HG03103 (cell line): ENCODE measurements around the gene NCOA7.
A peak's percentile ranks its signal among the peaks of the same experiment; 100 is the strongest.

ENCODE experiments used
- ATAC-seq: cut with Tn5 transposase; IDR thresholded peaks from one replicate; pipeline ENCODE4 v1.9.1; 2021; ENCODE audit warnings: low read depth; ENCODE audit not compliant: unreplicated experiment

The NCOA7 gene

DNA sequence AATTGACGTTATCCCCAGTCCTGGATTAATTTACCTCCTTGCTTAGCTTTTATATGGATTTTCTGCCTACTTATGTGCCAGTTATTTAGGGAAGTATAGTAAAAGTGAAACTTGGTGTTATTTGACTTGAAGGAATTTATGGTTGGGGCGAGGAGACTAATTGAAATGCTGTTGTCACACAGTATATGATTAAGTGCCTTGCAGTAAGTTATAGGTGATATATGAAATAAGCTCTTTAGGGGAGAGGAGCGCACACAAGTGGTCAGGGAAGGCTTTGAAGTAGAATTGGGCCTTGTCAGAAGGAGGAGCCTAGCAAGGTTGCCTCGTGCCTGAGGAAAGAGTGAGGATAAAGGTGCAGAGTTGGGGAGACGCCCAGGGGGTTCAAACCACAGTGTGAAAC lies 20.5 kb downstream of the NCOA7 start:
- no peak for ATAC-seq

DNA sequence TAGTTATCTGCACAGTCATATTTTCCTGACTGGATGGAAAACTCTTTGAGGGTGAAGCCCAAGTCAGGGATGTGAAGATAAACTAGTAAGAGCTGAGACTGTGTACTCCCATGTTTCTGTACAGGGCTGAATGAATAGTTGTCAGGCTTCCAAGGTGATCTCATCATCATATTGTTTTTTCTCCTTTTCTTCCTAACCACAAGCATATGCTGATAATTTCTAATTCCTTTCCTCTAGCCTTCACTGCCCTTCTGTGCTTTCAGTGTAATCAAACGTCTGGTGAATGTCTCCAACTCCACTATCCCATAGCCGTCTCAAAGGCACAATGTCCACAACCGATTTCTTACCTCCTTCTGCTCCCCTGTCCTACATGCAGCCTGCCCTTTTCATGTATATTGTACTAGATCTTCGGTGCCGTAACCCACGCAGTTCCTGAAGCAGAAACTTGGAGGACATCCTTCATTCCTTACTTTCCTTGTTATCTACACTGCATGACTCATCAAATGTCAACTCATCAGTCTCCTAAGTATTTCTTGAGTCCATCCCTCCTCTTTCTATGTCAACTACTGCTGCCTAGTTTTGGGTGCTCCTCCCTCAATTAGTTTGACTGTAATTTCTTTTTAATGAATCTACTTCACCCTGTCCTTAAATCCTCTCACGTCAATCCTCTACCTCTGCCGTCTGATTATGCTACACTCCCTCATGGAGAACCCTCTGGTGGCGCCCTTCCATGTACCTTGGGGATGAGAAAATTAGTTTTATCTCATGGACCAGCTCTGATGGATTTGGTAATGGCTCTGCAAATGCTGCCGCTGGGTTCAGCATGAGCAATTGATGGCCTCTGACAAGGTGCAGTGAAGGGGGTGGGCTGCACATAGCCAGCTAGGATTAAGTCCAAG lies 21.9 kb downstream of the NCOA7 start:
- no peak for ATAC-seq

DNA sequence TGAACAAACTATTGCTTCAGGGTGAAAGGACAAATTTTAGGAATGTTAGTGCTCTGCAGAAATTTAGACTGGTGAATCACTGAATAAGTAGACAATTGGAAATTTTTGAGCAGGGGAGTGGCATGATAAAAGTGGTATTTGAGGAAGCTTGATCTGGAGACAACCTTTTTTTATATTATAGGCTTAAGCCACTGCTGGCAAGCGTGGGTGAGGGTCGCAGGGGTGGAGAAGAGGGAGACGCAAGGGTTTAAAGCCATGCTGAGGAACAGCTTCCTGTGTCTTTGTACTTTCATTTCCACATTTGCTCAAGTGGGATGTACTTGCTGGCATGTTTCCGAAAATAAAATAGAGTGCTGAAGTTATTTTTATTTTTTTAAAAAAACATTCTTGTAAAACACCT lies 23.7 kb downstream of the NCOA7 start:
- ATAC-seq, result no peak

DNA sequence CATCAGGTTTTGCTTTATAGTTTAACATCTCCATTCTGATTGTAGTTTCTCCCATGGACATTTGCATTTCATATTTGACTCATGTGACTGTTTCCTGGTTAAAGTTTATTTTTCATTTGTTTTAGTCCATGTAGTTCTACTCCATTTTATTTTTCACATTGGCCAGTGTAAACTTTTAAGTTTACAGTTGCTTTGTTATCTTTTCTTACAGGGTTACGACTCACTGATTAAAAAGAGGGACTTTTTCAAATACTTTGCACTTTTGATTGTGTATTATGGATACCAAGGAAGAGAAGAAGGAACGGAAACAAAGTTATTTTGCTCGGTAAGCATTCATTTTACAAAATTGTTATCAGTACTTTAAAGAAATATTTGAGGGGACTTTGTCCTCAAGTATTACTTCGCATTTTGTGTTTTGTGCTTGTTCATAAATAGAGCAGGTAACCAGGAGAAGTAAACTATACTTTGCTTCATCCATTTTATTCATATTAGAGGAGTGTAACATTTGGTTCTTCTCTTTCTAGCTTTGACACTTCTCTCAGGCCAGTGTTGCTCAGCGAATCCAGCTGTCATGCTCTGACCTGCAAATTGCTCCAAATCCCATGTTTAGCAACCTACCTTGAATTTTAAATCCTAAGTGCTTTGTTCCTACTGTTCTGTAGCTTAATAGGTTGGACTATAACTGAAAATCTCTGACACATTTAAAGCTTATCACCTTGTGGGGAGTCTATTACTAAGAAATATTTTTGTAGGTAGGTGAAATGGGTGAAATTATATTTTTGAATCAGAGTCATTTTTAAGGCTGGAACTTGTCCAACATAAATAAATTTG lies 24.5 kb downstream of the NCOA7 start:
- no peak for ATAC-seq

DNA sequence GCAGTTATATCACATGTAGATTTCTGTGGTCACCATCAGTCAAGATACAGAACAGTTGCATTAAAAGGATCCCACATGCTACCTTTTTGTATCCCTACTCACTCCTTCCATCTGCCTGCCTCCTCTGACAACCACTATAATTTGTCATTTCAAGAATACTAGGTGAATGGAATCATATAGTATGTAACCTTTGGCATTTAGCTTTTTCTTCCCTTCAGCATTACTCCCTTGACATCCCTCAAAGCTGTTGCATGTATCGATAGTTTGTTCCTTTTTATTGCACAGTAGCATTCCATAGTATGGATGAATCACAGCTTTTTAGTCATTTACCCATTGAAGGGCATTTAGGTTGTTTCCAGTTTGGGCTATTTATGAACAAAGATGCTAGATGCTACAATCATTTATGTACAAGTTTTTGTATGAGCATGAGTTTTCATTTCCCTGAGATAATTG lies 26.1 kb downstream of the NCOA7 start:
- no peak for ATAC-seq

DNA sequence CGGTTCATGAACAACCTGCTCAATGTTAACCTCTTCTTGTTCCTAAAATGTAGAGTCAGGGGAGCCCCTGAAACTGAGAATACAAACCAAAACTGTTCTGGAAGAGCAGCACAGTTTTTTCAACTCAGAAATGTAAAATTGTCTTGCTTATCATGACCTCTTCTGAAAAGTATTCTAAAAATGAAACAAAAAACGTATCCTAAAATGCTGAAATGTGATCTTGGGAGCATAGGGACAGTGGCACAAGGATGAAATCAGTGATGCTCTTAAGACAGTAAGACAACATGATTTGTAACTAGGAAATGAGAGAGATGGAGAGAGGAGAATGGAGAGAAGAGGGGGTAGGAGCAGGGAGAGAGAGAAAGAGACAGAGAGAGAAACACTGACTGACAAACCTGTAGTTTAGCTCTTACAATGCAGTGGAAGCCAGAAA lies 27.5 kb downstream of the NCOA7 start:
- ATAC-seq, result peak; percentile 42

DNA sequence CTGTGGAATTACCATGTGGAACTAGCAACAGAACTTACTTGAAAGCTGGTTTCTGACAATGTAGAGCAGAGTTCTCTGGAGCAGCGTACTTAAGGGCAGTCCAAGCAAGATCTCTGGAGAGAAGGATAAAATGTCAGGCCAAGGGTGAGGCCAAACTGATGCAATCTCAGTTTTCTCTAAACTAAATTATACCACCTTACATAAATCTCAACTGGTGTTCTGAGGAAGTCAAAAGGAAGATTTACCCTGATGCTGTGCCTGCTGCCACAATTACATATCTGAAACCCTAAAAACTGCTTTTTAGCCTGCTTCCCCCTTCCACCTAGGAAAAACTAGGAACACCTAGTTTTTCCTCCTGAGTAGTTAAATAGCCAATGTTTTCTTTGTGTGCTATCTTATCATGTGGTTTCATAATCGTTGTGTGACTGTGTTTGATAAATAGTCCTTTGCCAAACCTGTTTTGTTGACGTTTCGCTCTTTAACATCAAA lies 28.1 kb downstream of the NCOA7 start:
- peak; percentile 3 for ATAC-seq

DNA sequence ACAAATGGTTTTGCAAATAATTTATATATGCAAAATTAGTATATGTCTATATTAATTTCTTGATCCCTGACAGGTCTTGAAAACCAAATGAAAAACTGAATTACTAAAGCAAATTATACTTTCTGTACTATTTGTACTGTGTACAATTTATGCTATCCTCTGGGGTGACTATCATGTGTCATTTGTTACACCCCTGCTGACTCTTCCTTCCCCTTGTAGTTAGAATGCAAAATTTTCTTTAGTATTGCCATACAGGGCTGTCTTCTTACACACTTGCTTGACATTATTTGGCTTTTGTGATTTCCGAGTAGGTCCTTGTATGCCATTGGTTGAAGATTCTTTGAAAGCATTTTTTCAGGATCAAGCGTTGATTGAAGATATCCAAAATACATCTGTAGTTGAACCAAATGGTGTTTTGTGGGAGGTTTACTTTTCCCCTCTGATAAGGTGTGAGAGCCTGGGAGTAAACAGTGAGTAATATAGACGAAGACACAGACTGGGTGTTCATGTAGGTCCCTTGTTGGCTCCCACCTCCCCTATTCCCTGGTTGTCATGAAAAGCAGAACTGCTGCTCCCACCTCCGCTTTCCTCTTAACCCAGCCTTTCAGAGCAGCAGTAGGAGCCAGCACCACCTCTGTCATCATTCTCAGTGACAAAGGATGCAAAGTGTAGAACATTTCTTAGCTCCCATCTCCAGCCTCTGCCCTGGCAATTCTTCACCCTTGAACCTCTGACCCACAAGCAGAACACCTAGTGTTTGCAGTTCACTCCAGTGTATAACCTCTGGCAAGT lies 29.0 kb downstream of the NCOA7 start:
- no peak for ATAC-seq

DNA sequence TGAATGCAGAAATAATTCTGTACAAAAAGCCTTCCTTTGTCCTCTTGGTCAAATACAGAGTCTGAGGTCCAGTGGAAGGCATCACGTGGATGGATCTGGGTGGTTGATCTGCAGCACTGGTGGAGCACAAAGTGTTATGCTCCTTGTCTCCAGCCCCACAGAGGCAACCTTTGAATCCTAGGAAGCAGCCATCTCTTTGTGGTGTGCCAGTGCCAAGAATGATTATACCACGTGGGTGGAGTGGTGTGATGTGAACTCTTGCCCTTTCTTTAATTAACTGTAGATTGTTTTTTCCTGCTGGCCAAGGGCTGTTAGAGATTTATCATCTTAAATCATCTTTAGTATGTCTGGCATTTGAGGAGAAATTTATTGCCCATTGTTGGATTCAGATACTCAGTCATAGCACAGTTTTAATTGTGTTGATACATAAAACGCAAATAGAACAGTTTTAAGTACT lies 31.1 kb downstream of the NCOA7 start:
- no peak for ATAC-seq

DNA sequence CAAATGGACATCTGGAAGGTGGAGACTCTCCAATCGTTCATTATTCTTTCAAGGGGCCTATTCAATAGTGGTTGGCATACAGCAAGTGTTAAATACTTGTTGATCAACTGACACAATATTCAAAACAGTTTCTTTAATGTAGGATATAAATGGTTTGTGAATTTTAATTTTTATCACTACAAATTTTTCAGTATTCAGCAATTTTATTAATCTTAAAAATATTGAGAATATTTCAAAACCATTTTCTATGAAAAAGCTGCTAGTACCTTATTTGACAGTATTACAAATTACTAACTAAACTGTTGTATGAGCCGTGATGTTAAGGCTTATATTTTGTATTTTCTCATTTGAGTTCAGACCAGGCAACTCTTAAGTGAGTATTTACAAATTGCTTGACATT lies 32.4 kb downstream of the NCOA7 start:
- no peak for ATAC-seq

DNA sequence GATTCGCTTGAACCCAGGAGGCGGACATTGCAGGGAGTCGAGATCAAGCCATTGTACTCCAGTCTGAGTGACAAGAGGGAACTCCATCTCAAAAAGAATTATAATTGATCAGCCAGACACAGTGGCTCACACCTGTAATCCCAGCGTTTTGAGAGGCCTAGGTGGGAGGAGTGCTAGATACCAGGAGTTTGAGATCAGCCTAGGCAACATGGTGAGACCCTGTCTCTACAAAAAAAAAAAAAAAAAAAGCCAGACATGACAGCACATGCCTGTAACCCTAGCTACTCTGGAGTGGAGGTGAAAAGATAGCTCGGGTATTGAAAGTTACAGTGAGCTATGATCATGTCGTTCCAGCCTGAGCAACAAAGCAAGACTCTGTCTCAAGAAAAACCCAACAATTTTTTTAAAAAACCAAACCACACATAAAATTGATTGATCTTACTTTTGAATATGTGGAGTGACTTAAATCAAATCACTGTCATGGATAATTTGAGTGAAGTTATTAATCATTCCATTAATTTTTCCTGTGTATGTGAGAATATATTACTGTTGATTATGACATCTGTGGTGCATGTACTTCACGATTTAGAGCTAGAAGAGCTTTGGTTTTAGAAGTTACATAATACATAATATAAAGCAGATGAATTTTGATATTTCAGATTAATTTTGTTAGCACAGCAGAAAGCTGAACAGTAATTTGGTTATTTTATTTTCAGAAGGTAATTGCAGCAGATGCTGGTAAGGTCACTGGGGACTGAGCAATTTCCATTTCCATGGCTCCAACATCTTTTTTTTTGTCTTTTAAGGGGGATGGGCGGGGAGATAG lies 34.4 kb downstream of the NCOA7 start:
- ATAC-seq, result no peak

DNA sequence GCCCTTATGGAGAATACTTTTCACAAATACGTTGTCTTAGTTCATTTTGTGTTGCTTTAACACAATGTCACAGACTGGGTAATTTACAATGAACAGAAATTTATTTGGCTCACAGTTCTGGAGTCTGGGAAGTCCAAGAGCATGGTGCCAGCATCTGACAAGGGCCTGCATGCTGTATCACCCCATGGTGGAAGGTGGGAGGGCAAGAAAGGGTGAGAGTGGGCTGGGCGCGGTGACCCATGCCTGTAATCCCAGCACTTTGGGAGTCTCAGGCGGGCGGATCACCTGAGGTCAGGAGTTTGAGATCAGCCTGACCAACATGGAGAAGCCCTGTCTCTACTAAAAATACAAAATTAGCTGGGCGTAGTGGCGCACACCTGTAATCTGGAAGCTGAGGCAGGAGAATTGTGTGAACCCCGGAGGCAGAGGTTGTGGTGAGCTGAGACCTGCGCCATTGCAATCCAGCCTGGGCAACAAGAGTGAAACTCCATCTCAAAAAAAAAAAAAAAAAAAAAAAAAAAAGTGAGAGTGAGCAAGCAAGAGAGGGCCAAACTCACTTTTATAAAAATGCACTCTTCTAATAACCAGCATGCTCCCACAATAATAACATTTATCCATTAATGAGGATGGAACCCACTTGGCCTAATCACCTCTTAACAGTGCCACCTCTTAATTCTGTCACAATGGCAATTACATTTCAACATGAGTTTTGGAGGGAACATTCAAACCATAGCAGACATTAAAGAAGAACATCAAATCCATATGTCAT lies 36.1 kb downstream of the NCOA7 start:
- no peak for ATAC-seq

DNA sequence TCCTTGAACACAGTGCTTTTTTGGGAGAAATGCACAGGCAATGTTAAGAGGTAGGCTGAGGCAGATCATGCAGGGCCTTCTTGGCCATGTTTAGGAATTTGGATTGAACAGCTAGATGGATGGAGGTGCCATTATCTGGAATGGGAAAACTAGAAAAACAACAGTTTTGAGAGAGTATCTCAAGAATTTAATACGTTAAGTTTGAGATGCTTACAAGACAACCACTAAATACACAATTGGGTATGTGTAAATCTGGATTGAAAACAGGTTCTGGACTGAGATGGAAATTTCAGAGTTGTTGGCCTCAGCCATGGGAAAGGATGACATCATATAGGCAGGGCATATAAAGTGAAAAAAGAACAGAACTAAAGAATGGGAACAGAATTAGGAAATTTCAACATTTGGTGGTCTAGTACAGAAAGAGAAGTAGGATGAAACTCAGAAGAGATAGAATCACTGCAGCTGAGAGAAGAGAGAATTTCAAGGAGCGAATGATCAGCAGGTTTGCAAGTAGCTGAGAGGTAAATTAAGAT lies 37.1 kb downstream of the NCOA7 start:
- no peak for ATAC-seq

DNA sequence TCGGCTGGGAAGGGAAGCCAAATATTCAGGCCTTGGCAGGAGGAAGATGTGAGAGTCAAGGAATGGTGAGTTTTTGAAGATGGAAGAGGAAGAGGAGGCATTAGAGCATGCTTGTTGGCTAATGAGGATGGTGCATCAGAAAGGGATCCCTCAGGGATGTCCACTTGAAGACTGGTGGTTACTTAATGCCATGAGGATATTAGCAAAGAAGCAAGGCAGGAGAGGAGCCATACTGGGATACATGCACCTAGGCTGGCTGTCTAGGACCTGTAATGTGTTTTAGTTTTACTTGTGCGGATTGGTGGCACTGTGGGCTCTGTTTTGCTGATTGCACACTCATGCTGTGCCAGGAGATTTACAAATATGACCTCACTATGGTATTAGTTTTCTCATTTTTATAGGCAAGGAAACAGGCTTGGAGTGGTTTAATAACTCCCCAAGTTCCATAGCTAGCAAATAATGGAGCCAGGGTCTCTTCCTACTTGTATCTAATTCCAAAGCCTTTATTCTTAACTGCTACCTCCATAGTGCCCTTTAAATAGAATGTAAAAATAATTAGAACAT lies 37.8 kb downstream of the NCOA7 start:
- ATAC-seq, result no peak

DNA sequence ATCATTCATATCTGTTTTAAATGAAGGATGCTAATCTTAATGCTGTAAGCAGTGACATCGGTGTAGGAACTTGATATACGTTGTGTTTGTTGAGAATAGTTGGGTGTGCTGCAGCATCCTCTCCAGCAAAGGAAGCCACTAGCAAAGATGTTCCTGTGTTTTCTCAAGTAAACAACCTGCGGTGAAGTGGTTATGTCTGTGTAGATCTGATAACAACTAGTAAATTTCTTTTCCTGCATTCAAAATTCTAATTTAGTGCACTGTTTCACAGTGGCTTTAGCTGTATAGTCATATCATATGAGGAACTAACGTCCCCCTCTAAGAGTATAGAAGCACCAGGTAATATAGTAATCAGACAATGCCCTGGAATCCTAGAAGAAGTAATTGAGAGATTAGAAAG lies 38.7 kb downstream of the NCOA7 start:
- ATAC-seq, result peak; percentile 64

DNA sequence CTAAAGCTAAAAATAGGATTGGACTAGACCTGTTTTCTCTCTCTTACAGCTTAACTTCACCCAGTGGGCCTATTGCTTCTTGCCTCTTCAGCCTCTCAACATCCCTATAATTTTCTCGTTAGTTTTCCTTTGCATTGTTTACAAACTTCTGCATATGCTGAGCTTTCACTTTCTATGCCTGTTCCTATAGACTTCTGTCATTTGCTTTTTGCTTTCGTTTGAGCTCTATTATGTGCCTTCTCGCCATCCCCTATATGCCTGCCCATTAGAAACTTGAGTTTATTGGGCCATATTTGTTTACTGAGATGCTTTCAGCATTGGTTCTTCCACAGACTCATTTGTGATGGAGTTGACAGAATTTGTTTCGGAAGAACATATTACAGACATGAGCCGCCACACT lies 40.9 kb downstream of the NCOA7 start:
- ATAC-seq, result no peak

DNA sequence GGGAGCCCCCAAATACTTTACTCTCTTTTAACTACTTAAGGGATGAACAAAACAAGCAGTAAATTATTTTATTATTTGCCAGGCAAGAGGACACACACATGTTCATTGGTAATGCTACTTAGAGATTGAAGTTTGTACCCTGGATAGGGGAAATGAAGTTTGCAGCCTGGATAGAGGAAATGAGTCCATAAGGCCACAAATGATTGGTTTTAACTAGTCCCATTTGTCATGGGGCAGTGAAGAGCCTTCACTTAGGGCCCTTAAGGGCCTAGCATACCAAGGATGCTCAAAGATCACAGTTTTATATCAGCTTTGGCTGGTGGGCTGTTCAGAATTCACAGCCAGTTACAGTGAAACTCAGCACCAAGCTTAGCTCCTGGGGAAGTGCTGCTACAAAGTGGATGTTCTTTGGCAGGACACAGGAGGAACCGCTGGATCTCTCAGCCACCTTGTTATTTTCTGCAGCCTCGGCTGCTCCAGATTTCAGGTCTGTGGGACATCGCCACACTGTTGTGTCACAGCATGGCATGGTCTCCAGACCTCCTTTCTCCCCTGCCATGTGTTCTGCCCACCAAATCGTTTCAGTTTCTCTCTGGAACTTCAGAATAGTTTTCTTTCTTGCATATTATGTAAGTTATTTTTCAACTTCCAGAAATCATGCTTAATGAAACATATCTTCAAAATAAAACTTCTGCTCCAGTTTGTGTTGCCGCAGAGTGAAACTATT lies 41.8 kb downstream of the NCOA7 start:
- no peak for ATAC-seq

DNA sequence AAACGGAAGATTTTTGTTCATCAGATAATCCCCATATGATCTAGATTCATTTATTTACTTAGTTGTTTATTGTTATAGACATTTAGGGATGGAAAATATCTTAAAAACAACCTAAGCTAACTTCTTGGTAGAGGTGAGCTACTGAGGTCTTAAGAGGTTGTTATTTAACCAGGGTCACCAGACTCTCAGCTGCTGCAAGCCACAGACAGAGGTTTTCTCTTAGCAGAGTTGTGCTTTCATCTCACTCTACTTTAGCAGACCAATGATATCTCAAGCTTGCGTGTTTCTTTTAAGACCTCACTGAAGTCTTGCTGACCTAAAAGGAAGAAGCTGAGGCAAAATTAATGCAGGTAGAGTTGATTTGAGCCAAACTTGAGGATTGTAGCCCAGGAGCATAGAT lies 43.6 kb downstream of the NCOA7 start:
- ATAC-seq, result no peak
